Skeletal muscle tissue (tissue), 4 donors: ENCODE data around the gene CDK6. TPM values are rescaled to one million over a fixed set of nuclear protein-coding genes. Genes with fewer than 3 reads are reported as not detected.

Source experiments
- H3K27ac ChIP-seq: one replicate; pipeline ENCODE4 v1.7.0; 2013; ENCODE audit warnings: mild to moderate bottlenecking, low read depth, low read length, inconsistent platforms
- H3K27me3 ChIP-seq, 3 donors: one replicate each; pipeline ENCODE4 v1.7.0; 2013; ENCODE audit warnings: low read length in 3 of 3; ENCODE audit not compliant: control insufficient read depth in 3 of 3, insufficient read depth in 3 of 3
- H3K36me3 ChIP-seq, 3 donors: one replicate each; pipeline ENCODE4 v1.7.0; 2013; ENCODE audit warnings: low read length in 3 of 3; ENCODE audit not compliant: control insufficient read depth in 3 of 3, insufficient read depth in 3 of 3
- H3K4me1 ChIP-seq, 3 donors: one replicate each; pipeline ENCODE4 v1.7.0; 2013; ENCODE audit warnings: low read length in 3 of 3, mild to moderate bottlenecking in 3 of 3; ENCODE audit not compliant: control insufficient read depth in 3 of 3, insufficient read depth in 3 of 3
- H3K4me3 ChIP-seq, 3 donors: one replicate each; pipeline ENCODE4 v1.7.0; 2013; ENCODE audit warnings: low read length in 3 of 3
- H3K9ac ChIP-seq, 3 donors: one replicate each; pipeline ENCODE4 v1.7.0; 2013; ENCODE audit warnings: low read length in 3 of 3, mild to moderate bottlenecking in 3 of 3, moderate library complexity in 2 of 3, low read depth in 1 of 3
- H3K9me3 ChIP-seq, 3 donors: one replicate each; pipeline ENCODE4 v1.7.0; 2013; ENCODE audit warnings: low read length in 3 of 3; ENCODE audit not compliant: control insufficient read depth in 3 of 3
- total RNA-seq: library from RNA; depleted of rRNA; stranded (reverse); fragments of >200 nt; gene quantifications from one replicate; pipeline ENCODE4 v1.2.3, GENCODE V29; 2014
- donor health status: Osteomylitis.

CDK6 gene
- total RNA-seq, 1 donor from 2014 or later: 72.5 TPM

DNA sequence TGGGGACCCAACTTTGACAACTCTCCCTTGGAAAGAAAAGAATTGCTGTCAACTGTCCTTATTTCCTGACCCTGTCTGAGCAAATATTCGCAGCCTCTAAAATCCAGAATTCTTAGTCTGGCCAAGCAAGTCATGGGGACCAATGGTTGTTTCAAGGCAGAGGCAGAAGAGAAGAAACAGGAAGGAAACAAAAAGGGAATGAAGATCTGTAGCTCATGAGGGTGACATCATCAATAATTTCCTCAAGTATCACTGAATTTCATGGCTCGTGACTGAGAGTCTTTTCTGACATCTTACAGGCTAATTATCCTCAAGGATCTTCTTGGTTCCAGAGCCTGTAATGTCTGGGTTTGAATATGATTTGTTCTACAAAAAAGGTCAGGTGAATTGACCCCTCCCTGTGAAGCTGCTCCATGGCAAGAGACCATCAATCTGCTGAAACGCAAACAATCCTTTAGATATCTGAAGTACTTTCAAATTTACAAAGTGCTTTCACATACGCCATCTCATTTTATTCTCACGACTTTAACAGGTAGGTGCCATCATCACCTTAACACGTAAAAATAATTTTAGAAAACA lies 5.8 kb downstream of the CDK6 start:
- Histone ChIP-seq H3K4me1 (peaks cover 16 to 29% (median 20%) of the 10 kb centered on the region in 3 donors), H3K27ac (no peak overlapping the region), H3K27me3 (peaks cover 2 to 26% (median 25%) of the 10 kb centered on the region in 3 donors), H3K36me3 (no peaks in the 10 kb centered on the region), H3K9me3 (no peaks in the 10 kb centered on the region), H3K4me3 (no peak overlapping the region), H3K9ac (no peak overlapping the region)

DNA sequence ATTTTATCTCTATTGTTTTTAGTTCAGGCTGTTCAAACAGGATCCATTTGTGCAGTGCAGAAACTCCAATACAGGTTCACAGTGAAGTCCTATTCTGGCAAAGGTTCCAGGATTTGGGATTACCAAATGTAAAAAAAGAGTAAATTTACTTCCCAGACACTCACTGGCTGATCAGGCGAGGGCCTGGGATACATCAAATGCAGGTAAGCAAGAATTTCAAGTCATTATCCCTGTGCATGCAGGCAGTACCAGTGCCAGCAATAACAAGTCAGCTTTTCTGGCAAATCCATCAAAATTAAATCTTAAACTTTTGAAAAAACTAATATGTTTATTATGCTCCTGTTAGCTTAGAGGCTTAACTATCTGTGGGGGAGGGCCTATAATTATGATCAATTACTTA lies 6.3 kb downstream of the CDK6 start:
- Histone ChIP-seq H3K27ac (no peak overlapping the region), H3K4me1 (peaks cover 14 to 26% (median 19%) of the 10 kb centered on the region in 3 donors), H3K36me3 (no peaks in the 10 kb centered on the region), H3K4me3 (no peak overlapping the region), H3K9ac (no peak overlapping the region), H3K27me3 (peaks cover 2 to 23% (median 23%) of the 10 kb centered on the region in 3 donors), H3K9me3 (no peaks in the 10 kb centered on the region)

DNA sequence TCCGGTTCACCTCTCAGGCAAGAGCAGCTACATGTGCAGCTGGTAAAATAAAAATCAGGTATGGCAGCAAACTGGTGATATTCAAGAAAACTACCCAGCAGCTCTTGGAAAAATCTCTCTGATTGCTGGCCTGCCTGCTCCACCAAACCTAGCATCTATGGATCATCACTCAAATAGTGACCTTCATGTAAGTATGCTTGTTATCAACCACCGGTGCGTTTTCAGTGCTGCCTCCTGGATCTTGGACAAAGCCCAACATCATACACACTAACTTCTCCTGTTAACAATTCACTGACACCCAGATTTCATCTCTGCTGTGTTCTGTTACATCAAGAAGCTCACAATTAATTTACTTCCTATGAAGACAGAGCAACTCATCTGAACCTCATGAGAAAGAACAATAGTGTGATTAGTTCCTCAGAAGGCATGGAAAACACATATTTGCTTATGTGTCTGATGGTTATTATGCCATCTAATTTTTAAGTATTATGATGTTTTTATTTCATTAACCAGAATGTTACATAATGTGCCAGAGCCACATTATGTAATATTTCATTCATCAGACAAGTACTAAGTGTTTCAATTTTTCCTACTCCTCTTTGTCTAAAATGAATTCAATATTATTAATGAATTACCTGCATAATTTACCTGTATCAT lies 8.8 kb downstream of the CDK6 start:
- H3K9ac ChIP-seq: no peak overlapping the region
- H3K4me1 ChIP-seq: peaks cover 4 to 14% (median 6%) of the 10 kb centered on the region in 3 donors
- no peak overlapping the region for H3K4me3 ChIP-seq

DNA sequence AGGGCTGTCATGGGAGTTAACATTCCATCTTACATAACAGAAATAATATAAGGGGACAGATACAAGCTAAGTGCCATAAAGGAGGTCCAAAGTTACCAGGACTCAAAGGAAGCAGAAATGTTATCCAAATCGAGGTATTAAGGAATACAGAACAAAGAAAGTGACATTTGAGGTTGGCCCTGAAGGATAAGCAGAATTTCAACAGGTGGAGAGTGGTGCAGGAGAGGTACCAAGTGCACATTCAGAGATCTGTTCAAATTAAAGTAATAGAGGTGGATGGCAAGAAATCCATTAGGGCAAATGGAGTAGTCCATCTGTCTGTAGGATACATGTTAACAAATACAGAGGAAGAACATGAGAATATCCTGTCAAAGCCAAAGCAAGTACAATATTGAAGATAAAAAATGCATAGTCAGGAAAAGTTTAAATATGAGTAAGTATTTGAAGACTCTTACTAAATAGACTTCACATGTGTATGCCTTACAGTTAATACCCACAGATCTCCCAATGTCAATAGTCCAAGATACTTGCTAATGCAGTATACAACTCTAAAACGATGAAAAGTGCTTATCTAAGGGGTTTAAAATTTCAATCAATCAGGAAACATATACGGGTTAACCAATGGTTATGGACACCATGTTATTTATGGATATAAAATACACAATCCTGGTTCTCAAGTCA lies 10.0 kb downstream of the CDK6 start:
- H3K27me3 ChIP-seq: peaks cover 0 to 2% (median 0%) of the 10 kb centered on the region in 3 donors
- H3K36me3 ChIP-seq: no peaks in the 10 kb centered on the region
- H3K9ac ChIP-seq: no peak overlapping the region
- peaks cover 0 to 6% (median 0%) of the 10 kb centered on the region in 3 donors for H3K4me1 ChIP-seq
- H3K4me3 ChIP-seq: no peak overlapping the region
- H3K9me3 ChIP-seq: no peaks in the 10 kb centered on the region
- no peak overlapping the region for H3K27ac ChIP-seq

More for the DNA sequence above, 8.8 kb downstream of the CDK6 start:
- Histone ChIP-seq H3K27me3 (peaks cover under 1 to 14% (median 6%) of the 10 kb centered on the region in 3 donors), H3K9me3 (no peaks in the 10 kb centered on the region), H3K27ac (no peak overlapping the region), H3K36me3 (no peaks in the 10 kb centered on the region)

DNA sequence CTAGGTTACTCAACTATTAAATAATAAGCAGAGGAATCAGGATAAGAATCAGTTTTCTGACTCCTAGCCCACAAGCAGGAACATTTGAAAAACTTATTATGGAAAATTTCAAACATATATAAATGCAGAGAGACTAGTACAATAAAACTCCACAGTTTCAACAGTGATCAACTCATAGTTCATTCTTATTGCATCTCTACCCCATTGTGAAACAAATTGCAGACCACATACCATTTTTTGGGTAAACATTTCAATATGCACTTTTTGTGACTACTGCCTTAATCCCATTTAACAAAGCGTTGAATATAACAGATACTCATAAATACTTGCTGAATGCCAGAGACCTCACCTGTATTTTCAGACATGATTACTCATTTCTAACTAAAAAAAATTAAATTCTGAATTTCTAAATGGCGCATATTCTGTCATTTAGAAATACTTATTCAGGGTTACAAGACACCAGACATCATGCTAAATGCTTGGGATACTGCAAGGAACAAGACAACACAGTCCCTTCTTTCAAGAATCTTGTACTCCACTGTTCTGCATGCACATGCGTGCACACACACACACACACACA lies 11.4 kb downstream of the CDK6 start:
- H3K27ac ChIP-seq: no peak overlapping the region
- H3K27me3 ChIP-seq: no peaks in the 10 kb centered on the region
- H3K4me1 ChIP-seq: peaks cover 0 to 1% (median 0%) of the 10 kb centered on the region in 3 donors
- no peaks in the 10 kb centered on the region for H3K9me3 ChIP-seq
- H3K36me3 ChIP-seq: no peaks in the 10 kb centered on the region
- no peak overlapping the region for H3K9ac ChIP-seq
- H3K4me3 ChIP-seq: no peak overlapping the region

DNA sequence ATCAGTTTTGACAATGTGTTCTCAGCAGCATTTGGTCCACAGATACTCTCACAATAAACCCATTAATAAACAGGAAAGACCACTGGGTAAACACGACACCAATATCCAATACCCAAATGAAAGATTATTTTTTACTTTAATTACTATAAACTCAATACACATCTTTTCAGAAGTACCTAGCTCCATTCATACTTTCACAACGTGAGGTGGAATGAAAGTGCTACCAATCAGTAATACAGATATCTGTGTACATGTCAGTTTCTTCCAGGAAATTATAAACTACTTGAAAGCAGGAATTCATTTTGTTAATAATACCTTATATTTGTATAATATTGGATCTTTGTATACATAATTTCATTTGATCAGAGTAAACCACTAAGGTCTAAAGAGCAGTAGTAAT lies 11.9 kb downstream of the CDK6 start:
- Histone ChIP-seq H3K9ac (no peak overlapping the region), H3K9me3 (no peaks in the 10 kb centered on the region), H3K27ac (no peak overlapping the region), H3K4me1 (no peaks in the 10 kb centered on the region), H3K27me3 (no peaks in the 10 kb centered on the region), H3K36me3 (no peaks in the 10 kb centered on the region), H3K4me3 (no peak overlapping the region)

DNA sequence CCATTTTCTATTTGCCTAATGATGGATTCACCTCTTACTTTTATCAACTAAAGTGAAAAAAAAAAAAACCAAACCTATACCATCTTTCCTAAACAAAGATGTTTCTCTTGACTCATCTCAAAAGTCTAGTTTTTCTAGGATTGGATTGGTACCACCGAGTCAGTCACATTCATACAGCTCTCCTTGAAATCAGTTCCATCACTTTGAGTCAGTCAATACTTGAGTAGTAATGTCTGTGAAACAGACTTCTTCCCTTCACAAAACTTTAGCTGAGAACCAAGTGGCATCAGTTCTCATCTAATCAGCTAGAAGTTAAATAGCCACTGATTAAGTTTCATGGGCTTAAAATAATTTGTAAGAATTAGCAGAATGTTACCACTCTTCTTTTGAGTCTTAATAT lies 13.3 kb downstream of the CDK6 start:
- no peaks in the 10 kb centered on the region for H3K27me3 ChIP-seq
- no peak overlapping the region for H3K9ac ChIP-seq
- H3K36me3 ChIP-seq: no peaks in the 10 kb centered on the region
- H3K4me1 ChIP-seq: no peaks in the 10 kb centered on the region
- no peak overlapping the region for H3K27ac ChIP-seq
- H3K4me3 ChIP-seq: no peak overlapping the region
- no peaks in the 10 kb centered on the region for H3K9me3 ChIP-seq

DNA sequence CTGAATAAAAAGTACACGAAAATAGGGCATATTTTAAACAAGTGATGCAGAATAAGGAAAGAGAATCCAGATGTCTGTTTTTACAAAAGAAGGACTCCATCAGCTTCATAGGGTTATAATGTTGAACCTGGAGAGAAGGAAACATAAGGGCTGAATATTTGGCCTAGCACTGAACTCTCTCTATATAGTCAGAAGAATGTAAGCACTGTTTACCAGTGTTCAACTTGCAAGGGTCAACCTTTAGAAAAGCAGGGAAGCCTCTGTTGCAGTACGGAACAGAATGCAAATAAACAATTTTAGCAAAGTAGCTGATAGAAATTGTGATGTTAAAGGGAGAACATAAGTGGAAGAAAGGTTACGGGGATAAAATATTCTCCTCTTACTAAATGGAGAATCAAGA lies 16.2 kb downstream of the CDK6 start:
- Histone ChIP-seq H3K36me3 (no peaks in the 10 kb centered on the region), H3K9ac (no peak overlapping the region), H3K4me1 (no peaks in the 10 kb centered on the region), H3K27me3 (no peaks in the 10 kb centered on the region), H3K9me3 (peaks cover 0 to 8% (median 0%) of the 10 kb centered on the region in 3 donors), H3K4me3 (no peak overlapping the region), H3K27ac (no peak overlapping the region)

DNA sequence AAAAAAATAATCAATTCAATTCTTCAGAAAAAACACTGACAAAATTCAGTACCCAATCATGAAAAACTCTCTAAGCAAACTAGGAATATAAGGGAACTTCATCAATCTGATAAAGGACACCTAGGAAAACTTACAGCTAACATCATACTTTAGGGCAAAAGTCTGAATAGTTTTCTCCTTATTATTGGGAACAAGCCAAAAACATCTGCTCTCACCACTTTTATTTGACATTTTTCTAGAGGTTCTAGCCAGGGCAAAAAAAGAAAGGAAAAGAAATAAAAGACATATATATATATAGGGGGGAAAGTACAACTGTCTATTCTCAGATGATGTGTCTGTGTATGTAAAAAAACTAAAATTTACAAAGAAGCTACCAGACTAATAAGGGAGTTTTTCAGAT lies 19.0 kb downstream of the CDK6 start:
- Histone ChIP-seq H3K4me1 (no peaks in the 10 kb centered on the region), H3K9ac (no peak overlapping the region)

DNA sequence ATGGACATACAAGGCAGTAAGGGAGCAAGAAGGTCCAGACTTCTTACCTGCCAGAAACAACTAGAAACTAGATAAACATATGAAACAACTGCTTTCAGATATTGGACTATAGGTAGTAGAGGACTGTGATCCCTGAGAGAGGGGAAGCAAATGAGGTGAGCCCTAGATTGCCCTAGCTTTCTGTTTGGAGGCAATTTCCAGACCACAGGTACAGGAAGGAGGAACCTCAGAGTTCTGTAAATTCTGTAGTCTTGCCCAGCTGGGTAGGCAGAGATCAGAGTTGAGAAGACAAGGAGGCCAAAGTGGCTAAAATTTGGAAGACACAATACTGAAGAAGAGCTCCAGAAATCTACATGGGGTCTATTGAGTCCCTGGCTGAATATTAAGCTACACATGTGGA lies 21.0 kb downstream of the CDK6 start:
- no peaks in the 10 kb centered on the region for H3K27me3 ChIP-seq
- H3K9ac ChIP-seq: no peak overlapping the region
- H3K36me3 ChIP-seq: no peaks in the 10 kb centered on the region
- H3K9me3 ChIP-seq: peaks cover 0 to 8% (median 0%) of the 10 kb centered on the region in 3 donors
- no peak overlapping the region for H3K27ac ChIP-seq
- H3K4me1 ChIP-seq: no peaks in the 10 kb centered on the region
- no peak overlapping the region for H3K4me3 ChIP-seq

More for the DNA sequence above, 19.0 kb downstream of the CDK6 start:
- Histone ChIP-seq H3K27me3 (no peaks in the 10 kb centered on the region), H3K27ac (no peak overlapping the region), H3K36me3 (no peaks in the 10 kb centered on the region), H3K9me3 (peaks cover 0 to 8% (median 0%) of the 10 kb centered on the region in 3 donors), H3K4me3 (no peak overlapping the region)
